ENCODE data around the gene TREX2. TPM values are rescaled to one million over a fixed set of nuclear protein-coding genes. Genes with fewer than 3 reads are reported as not detected.
A peak's percentile ranks its signal among the peaks of the same experiment; 100 is the strongest.

The TREX2 gene
- total RNA-seq, 2 donors from 2014 or later, result 2.5 TPM

GRCh38 chrX:153482376-153483015 is 36.6 kb upstream of the TREX2 start:
- Mint-ChIP-seq H3K4me1 (no peaks in the 10 kb centered on the region), H3K4me3 (no peak overlapping the region), H3K27me3 (no peaks in the 10 kb centered on the region), H3K27ac (no peak overlapping the region), H3K9me3 (no peaks in the 10 kb centered on the region), H3K36me3 (ENCODE audit: low read depth) (no peaks in the 10 kb centered on the region)
- ATAC-seq (replicated peaks), result no peak

- Mint-ChIP-seq H3K4me3 (no peak overlapping the region), H3K9me3 (no peaks in the 10 kb centered on the region), H3K4me1 (no peaks in the 10 kb centered on the region), H3K27ac (no peak overlapping the region), H3K27me3 (no peaks in the 10 kb centered on the region), H3K36me3 (ENCODE audit: low read depth) (no peaks in the 10 kb centered on the region)
- ATAC-seq (replicated peaks), result no peak
These were observed 35.2 kb upstream of the TREX2 start for GRCh38 chrX:153481043-153481442.

GRCh38 chrX:153478746-153479145 is 32.9 kb upstream of the TREX2 start:
- H3K4me1 Mint-ChIP-seq, result no peaks in the 10 kb centered on the region
- no peak for ATAC-seq (replicated peaks)
- no peaks in the 10 kb centered on the region for H3K27me3 Mint-ChIP-seq
- no peaks in the 10 kb centered on the region for H3K9me3 Mint-ChIP-seq
- no peak overlapping the region for H3K27ac Mint-ChIP-seq
- no peak overlapping the region for H3K4me3 Mint-ChIP-seq
- no peaks in the 10 kb centered on the region for H3K36me3 Mint-ChIP-seq (ENCODE audit: low read depth)

- Mint-ChIP-seq H3K9me3 (no peaks in the 10 kb centered on the region), H3K36me3 (ENCODE audit: low read depth) (no peaks in the 10 kb centered on the region), H3K4me1 (no peaks in the 10 kb centered on the region), H3K4me3 (no peak overlapping the region), H3K27me3 (no peaks in the 10 kb centered on the region), H3K27ac (no peak overlapping the region)
- ATAC-seq (replicated peaks), result no peak
These were observed 32.0 kb upstream of the TREX2 start for GRCh38 chrX:153477901-153478300.

GRCh38 chrX:153477364-153477857 is 31.6 kb upstream of the TREX2 start:
- ATAC-seq (replicated peaks), result no peak
- Mint-ChIP-seq H3K27me3 (no peaks in the 10 kb centered on the region), H3K4me3 (no peak overlapping the region), H3K4me1 (no peaks in the 10 kb centered on the region), H3K36me3 (ENCODE audit: low read depth) (no peaks in the 10 kb centered on the region), H3K27ac (no peak overlapping the region), H3K9me3 (no peaks in the 10 kb centered on the region)

GRCh38 chrX:153476666-153477363 is 31.0 kb upstream of the TREX2 start:
- H3K27ac Mint-ChIP-seq, result no peak overlapping the region
- H3K4me1 Mint-ChIP-seq, result no peaks in the 10 kb centered on the region
- H3K4me3 Mint-ChIP-seq, result no peak overlapping the region
- no peak for ATAC-seq (replicated peaks)
- H3K27me3 Mint-ChIP-seq, result no peaks in the 10 kb centered on the region
- H3K9me3 Mint-ChIP-seq, result no peaks in the 10 kb centered on the region
- no peaks in the 10 kb centered on the region for H3K36me3 Mint-ChIP-seq (ENCODE audit: low read depth)

- H3K27me3 Mint-ChIP-seq, result no peaks in the 10 kb centered on the region
- no peak overlapping the region for H3K27ac Mint-ChIP-seq
- H3K4me3 Mint-ChIP-seq, result no peak overlapping the region
- H3K36me3 Mint-ChIP-seq (ENCODE audit: low read depth), result no peaks in the 10 kb centered on the region
- no peak for ATAC-seq (replicated peaks)
- H3K4me1 Mint-ChIP-seq, result no peaks in the 10 kb centered on the region
- H3K9me3 Mint-ChIP-seq, result no peaks in the 10 kb centered on the region
These were observed 30.0 kb upstream of the TREX2 start for GRCh38 chrX:153475751-153476281.

GRCh38 chrX:153475271-153475670 is 29.4 kb upstream of the TREX2 start:
- no peak for ATAC-seq (replicated peaks)
- no peaks in the 10 kb centered on the region for H3K4me1 Mint-ChIP-seq
- no peaks in the 10 kb centered on the region for H3K9me3 Mint-ChIP-seq
- H3K27ac Mint-ChIP-seq, result no peak overlapping the region
- no peaks in the 10 kb centered on the region for H3K27me3 Mint-ChIP-seq
- no peaks in the 10 kb centered on the region for H3K36me3 Mint-ChIP-seq (ENCODE audit: low read depth)
- no peak overlapping the region for H3K4me3 Mint-ChIP-seq

- Mint-ChIP-seq H3K9me3 (no peaks in the 10 kb centered on the region), H3K27me3 (no peaks in the 10 kb centered on the region), H3K4me3 (no peak overlapping the region), H3K36me3 (ENCODE audit: low read depth) (no peaks in the 10 kb centered on the region), H3K4me1 (no peaks in the 10 kb centered on the region), H3K27ac (no peak overlapping the region)
- ATAC-seq (replicated peaks), result no peak
These were observed 28.9 kb upstream of the TREX2 start for GRCh38 chrX:153474718-153475117.

GRCh38 chrX:153474266-153474665 is 28.4 kb upstream of the TREX2 start:
- no peak for ATAC-seq (replicated peaks)
- no peak overlapping the region for H3K27ac Mint-ChIP-seq
- no peaks in the 10 kb centered on the region for H3K4me1 Mint-ChIP-seq
- no peaks in the 10 kb centered on the region for H3K27me3 Mint-ChIP-seq
- no peaks in the 10 kb centered on the region for H3K9me3 Mint-ChIP-seq
- H3K4me3 Mint-ChIP-seq, result no peak overlapping the region
- no peaks in the 10 kb centered on the region for H3K36me3 Mint-ChIP-seq (ENCODE audit: low read depth)

- H3K27ac Mint-ChIP-seq, result no peak overlapping the region
- no peaks in the 10 kb centered on the region for H3K4me1 Mint-ChIP-seq
- H3K4me3 Mint-ChIP-seq, result peak overlapping the region; percentile 26
- no peak for ATAC-seq (replicated peaks)
- no peaks in the 10 kb centered on the region for H3K9me3 Mint-ChIP-seq
- H3K36me3 Mint-ChIP-seq (ENCODE audit: low read depth), result no peaks in the 10 kb centered on the region
- H3K27me3 Mint-ChIP-seq, result no peaks in the 10 kb centered on the region
These were observed 27.3 kb upstream of the TREX2 start for GRCh38 chrX:153473126-153473525.

- H3K27me3 Mint-ChIP-seq, result no peaks in the 10 kb centered on the region
- no peaks in the 10 kb centered on the region for H3K9me3 Mint-ChIP-seq
- peaks cover 11% of the 10 kb centered on the region for H3K36me3 Mint-ChIP-seq (ENCODE audit: low read depth)
- no peaks in the 10 kb centered on the region for H3K4me1 Mint-ChIP-seq
- H3K27ac Mint-ChIP-seq, result no peak overlapping the region
- peak overlapping the region; percentile 67 for H3K4me3 Mint-ChIP-seq
- no peak for ATAC-seq (replicated peaks)
These were observed 25.9 kb upstream of the TREX2 start for GRCh38 chrX:153471663-153472280.

- H3K4me1 Mint-ChIP-seq, result no peaks in the 10 kb centered on the region
- ATAC-seq (replicated peaks), result peak; percentile 89
- H3K36me3 Mint-ChIP-seq (ENCODE audit: low read depth), result peaks cover 11% of the 10 kb centered on the region
- H3K4me3 Mint-ChIP-seq, result peak within 1 kb of the TSS; percentile 67
- no peak within 1 kb of the TSS for H3K27ac Mint-ChIP-seq
- no peaks in the 10 kb centered on the region for H3K9me3 Mint-ChIP-seq
- no peaks in the 10 kb centered on the region for H3K27me3 Mint-ChIP-seq
These were observed 24.8 kb upstream of the TREX2 start, which contains the start of gene HAUS7 for GRCh38 chrX:153470411-153471363. Gene HAUS7, minus strand, starts transcription at chrX:153470576. Its CDS starts 19 bp downstream, at chrX:153470557.
